ENCODE measurements around the gene NTRK3.

Gene NTRK3

DNA sequence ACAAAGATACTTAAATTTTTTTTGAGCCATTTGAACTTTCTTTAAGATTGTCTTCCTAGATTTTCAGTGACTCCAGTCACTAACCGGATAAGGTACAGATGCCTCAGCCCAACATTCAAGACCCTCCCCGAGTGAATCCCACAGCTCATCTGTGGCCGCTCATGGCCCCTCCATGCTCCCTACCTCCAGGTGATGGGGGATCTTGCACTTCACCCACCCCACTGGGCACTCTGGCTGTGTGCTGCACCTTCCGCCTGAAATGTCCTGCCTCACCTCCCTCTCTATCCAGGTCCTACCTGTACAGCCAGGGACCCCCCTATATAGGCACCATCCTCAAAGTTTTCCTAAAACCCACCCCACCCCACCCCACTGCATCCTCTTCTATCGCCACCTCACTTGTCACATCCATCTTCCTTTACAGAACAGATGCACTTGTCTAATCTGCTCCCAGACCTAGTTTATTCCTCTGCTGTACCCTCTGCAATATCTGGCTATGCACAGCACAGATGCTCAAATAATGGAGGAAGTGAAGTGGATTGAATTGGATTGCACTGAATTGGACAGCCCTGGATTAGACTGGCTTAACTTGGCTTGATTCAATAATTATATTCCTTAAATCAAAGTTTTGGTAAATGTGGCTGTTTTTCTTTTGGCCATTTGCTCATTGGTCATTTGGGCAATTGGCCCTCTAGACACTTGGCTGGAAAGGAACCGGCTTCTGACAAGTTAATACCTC, 24.5 kb downstream of the NTRK3 start (continued):
- TF ChIP-seq, protein P1, sequence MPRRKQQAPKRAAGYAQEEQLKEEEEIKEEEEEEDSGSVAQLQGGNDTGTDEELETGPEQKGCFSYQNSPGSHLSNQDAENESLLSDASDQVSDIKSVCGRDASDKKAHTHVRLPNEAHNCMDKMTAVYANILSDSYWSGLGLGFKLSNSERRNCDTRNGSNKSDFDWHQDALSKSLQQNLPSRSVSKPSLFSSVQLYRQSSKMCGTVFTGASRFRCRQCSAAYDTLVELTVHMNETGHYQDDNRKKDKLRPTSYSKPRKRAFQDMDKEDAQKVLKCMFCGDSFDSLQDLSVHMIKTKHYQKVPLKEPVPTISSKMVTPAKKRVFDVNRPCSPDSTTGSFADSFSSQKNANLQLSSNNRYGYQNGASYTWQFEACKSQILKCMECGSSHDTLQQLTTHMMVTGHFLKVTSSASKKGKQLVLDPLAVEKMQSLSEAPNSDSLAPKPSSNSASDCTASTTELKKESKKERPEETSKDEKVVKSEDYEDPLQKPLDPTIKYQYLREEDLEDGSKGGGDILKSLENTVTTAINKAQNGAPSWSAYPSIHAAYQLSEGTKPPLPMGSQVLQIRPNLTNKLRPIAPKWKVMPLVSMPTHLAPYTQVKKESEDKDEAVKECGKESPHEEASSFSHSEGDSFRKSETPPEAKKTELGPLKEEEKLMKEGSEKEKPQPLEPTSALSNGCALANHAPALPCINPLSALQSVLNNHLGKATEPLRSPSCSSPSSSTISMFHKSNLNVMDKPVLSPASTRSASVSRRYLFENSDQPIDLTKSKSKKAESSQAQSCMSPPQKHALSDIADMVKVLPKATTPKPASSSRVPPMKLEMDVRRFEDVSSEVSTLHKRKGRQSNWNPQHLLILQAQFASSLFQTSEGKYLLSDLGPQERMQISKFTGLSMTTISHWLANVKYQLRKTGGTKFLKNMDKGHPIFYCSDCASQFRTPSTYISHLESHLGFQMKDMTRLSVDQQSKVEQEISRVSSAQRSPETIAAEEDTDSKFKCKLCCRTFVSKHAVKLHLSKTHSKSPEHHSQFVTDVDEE (CRISPR knock-in tag; IDR thresholded peaks at IDR 0.05) = no peak
- TF ChIP-seq RARB (CRISPR knock-in tag; IDR thresholded peaks at IDR 0.05) (no peak), ESRRG (CRISPR knock-in tag; IDR thresholded peaks at IDR 0.05) (no peak), TOX (CRISPR knock-in tag; IDR thresholded peaks at IDR 0.05; ENCODE audit: borderline replicate concordance) (no peak)

GRCh38 chr15:88230823-88231222, 25.7 kb downstream of the NTRK3 start:
- TF ChIP-seq RARB (CRISPR knock-in tag; IDR thresholded peaks at IDR 0.05) = no peak
- TF ChIP-seq ZNF70 (CRISPR knock-in tag; IDR thresholded peaks at IDR 0.05) = no peak
- no peak for TF ChIP-seq TCF4 (CRISPR knock-in tag; IDR thresholded peaks at IDR 0.05; ENCODE audit: borderline replicate concordance)
- TF ChIP-seq ZNF565 (CRISPR knock-in tag; conservative IDR thresholded peaks at IDR 0.05; ENCODE audit: low read depth) = no peak
- no peak for TF ChIP-seq ZFP30 (CRISPR knock-in tag; IDR thresholded peaks at IDR 0.05)
- TF ChIP-seq GLIS3 (CRISPR knock-in tag; IDR thresholded peaks at IDR 0.05) = no peak
- TF ChIP-seq PPARA (CRISPR knock-in tag; IDR thresholded peaks at IDR 0.05; ENCODE audit: borderline replicate concordance) = no peak
- TF ChIP-seq OSR1 (CRISPR knock-in tag; IDR thresholded peaks at IDR 0.05) = no peak
- no peak for TF ChIP-seq ISL1 (CRISPR knock-in tag; IDR thresholded peaks at IDR 0.05)
- no peak for TF ChIP-seq CSDC2 (CRISPR knock-in tag; IDR thresholded peaks at IDR 0.05)
- TF ChIP-seq ZNF8 (CRISPR knock-in tag; IDR thresholded peaks at IDR 0.05) = no peak
- no peak for TF ChIP-seq ARNTL (CRISPR knock-in tag; IDR thresholded peaks at IDR 0.05; ENCODE audit: borderline replicate concordance, low read depth)
- TF ChIP-seq, protein P2, sequence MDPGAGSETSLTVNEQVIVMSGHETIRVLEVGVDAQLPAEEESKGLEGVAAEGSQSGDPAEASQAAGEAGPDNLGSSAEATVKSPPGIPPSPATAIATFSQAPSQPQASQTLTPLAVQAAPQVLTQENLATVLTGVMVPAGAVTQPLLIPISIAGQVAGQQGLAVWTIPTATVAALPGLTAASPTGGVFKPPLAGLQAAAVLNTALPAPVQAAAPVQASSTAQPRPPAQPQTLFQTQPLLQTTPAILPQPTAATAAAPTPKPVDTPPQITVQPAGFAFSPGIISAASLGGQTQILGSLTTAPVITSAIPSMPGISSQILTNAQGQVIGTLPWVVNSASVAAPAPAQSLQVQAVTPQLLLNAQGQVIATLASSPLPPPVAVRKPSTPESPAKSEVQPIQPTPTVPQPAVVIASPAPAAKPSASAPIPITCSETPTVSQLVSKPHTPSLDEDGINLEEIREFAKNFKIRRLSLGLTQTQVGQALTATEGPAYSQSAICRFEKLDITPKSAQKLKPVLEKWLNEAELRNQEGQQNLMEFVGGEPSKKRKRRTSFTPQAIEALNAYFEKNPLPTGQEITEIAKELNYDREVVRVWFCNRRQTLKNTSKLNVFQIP (CRISPR knock-in tag; IDR thresholded peaks at IDR 0.05; ENCODE audit: borderline replicate concordance, low read depth) = no peak
- no peak for ATAC-seq

DNA sequence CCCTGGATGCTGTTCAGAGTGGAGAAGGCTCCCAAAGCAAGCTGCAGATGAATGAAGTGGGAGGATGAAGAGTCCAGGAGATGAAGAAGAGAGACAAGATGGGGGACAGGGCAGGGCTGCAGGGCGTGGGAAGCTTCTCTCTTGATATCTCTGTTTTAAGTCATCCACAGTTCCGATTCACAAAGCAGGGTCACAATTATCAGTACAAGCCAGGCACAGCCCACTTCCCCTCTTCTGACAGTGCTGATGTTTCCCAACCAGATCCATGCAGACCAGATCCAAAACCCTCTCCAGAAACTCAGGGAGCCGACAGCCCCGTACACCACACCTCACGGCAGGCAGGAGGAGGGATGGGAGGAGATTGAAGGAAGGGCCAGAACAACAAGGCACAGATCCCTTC, 31.1 kb downstream of the NTRK3 start:
- no peak for ATAC-seq
- TF ChIP-seq TCF4 (CRISPR knock-in tag; IDR thresholded peaks at IDR 0.05; ENCODE audit: borderline replicate concordance) (no peak), RARB (CRISPR knock-in tag; IDR thresholded peaks at IDR 0.05) (no peak), ZNF70 (CRISPR knock-in tag; IDR thresholded peaks at IDR 0.05) (no peak), ZNF8 (CRISPR knock-in tag; IDR thresholded peaks at IDR 0.05) (no peak), ZFP30 (CRISPR knock-in tag; IDR thresholded peaks at IDR 0.05) (no peak)

- ATAC-seq = no peak
- TF ChIP-seq ZFP30 (CRISPR knock-in tag; IDR thresholded peaks at IDR 0.05) (no peak), GLIS3 (CRISPR knock-in tag; IDR thresholded peaks at IDR 0.05) (no peak), SNAI2 (CRISPR knock-in tag; IDR thresholded peaks at IDR 0.05) (no peak), ZNF70 (CRISPR knock-in tag; IDR thresholded peaks at IDR 0.05) (no peak), ARNTL (CRISPR knock-in tag; IDR thresholded peaks at IDR 0.05; ENCODE audit: borderline replicate concordance, low read depth) (no peak), CREB5 (CRISPR knock-in tag; IDR thresholded peaks at IDR 0.05; ENCODE audit: low read depth) (no peak), ZNF8 (CRISPR knock-in tag; IDR thresholded peaks at IDR 0.05) (no peak), ZC3H10 (CRISPR knock-in tag; IDR thresholded peaks at IDR 0.05) (no peak), ZNF565 (CRISPR knock-in tag; conservative IDR thresholded peaks at IDR 0.05; ENCODE audit: low read depth) (no peak), ISL1 (CRISPR knock-in tag; IDR thresholded peaks at IDR 0.05) (no peak)
- TF ChIP-seq, protein P1 (CRISPR knock-in tag; IDR thresholded peaks at IDR 0.05) = no peak
- TF ChIP-seq, protein P3, sequence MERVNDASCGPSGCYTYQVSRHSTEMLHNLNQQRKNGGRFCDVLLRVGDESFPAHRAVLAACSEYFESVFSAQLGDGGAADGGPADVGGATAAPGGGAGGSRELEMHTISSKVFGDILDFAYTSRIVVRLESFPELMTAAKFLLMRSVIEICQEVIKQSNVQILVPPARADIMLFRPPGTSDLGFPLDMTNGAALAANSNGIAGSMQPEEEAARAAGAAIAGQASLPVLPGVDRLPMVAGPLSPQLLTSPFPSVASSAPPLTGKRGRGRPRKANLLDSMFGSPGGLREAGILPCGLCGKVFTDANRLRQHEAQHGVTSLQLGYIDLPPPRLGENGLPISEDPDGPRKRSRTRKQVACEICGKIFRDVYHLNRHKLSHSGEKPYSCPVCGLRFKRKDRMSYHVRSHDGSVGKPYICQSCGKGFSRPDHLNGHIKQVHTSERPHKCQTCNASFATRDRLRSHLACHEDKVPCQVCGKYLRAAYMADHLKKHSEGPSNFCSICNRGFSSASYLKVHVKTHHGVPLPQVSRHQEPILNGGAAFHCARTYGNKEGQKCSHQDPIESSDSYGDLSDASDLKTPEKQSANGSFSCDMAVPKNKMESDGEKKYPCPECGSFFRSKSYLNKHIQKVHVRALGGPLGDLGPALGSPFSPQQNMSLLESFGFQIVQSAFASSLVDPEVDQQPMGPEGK (CRISPR knock-in tag; IDR thresholded peaks at IDR 0.05; ENCODE audit: borderline replicate concordance) = no peak
- TF ChIP-seq, protein P2 (CRISPR knock-in tag; IDR thresholded peaks at IDR 0.05; ENCODE audit: borderline replicate concordance, low read depth) = no peak
- TF ChIP-seq, protein P4, sequence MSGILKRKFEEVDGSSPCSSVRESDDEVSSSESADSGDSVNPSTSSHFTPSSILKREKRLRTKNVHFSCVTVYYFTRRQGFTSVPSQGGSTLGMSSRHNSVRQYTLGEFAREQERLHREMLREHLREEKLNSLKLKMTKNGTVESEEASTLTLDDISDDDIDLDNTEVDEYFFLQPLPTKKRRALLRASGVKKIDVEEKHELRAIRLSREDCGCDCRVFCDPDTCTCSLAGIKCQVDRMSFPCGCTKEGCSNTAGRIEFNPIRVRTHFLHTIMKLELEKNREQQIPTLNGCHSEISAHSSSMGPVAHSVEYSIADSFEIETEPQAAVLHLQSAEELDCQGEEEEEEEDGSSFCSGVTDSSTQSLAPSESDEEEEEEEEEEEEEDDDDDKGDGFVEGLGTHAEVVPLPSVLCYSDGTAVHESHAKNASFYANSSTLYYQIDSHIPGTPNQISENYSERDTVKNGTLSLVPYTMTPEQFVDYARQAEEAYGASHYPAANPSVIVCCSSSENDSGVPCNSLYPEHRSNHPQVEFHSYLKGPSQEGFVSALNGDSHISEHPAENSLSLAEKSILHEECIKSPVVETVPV (CRISPR knock-in tag; IDR thresholded peaks at IDR 0.05) = no peak
These were observed 33.5 kb downstream of the NTRK3 start for GRCh38 chr15:88223084-88223483.

Measured in SK-N-SH treated with all-trans-retinoic acid at 6 μM for 48 hours (cell line).